NCI-H1694 treated with DMSO at 0.1 percent for 48 hours (cell line): Measurements from ENCODE around the gene HMG20B.

Source experiments
- DNase-seq: peaks from one replicate; lab custom pipeline; 2025; lab: John Stamatoyannopoulos, UW

HMG20B gene

GRCh38 chr19:3620817-3621547 lies 48.2 kb downstream of the HMG20B start:
- DNase-seq, result no peak

GRCh38 chr19:3621689-3622088 lies 48.9 kb downstream of the HMG20B start:
- DNase-seq, result no peak

- DNase-seq, result no peak
These were observed 49.5 kb downstream of the HMG20B start for GRCh38 chr19:3622224-3622623.

- DNase-seq, result no peak
These were observed 51.0 kb downstream of the HMG20B start for GRCh38 chr19:3623716-3624115.

GRCh38 chr19:3625996-3626472 lies 53.3 kb downstream of the HMG20B start:
- DNase-seq, result no peak

- DNase-seq, result peak; percentile 91
These were observed 54.0 kb downstream of the HMG20B start, which contains the start of gene CACTIN for GRCh38 chr19:3626473-3627350. CACTIN (minus strand) TSS chr19:3626790; CDS start chr19:3626762, 28 bp downstream.

GRCh38 chr19:3627351-3627723 lies 54.6 kb downstream of the HMG20B start:
- no peak for DNase-seq
